IgD-negative memory B cell (primary cell): Measurements from ENCODE around the gene FABP6. TPM values are rescaled to one million over a fixed set of nuclear protein-coding genes. Genes with fewer than 3 reads are reported as not detected.

Experiments
- H3K27ac Mint-ChIP-seq, 3 donors: one replicate each; pipeline ENCODE4 v1.8.0; 2020 to 2022; ENCODE audit warnings: mild to moderate bottlenecking in 3 of 3, mixed read lengths in 3 of 3, moderate library complexity in 1 of 3
- H3K27me3 Mint-ChIP-seq: one replicate; pipeline ENCODE4 v1.8.0; 2021; ENCODE audit warnings: mixed read lengths
- H3K36me3 Mint-ChIP-seq: one replicate; pipeline ENCODE4 v1.8.0; 2020; ENCODE audit warnings: mild to moderate bottlenecking, mixed read lengths
- H3K4me1 Mint-ChIP-seq, 3 donors: one replicate each; pipeline ENCODE4 v1.8.0; 2020 to 2022; ENCODE audit warnings: mixed read lengths in 3 of 3, mild to moderate bottlenecking in 1 of 3
- H3K4me3 Mint-ChIP-seq, 4 donors: one replicate each; pipeline ENCODE4 v1.8.0; 2020 to 2022; ENCODE audit warnings: mild to moderate bottlenecking in 4 of 4, mixed read lengths in 4 of 4, moderate library complexity in 3 of 4
- H3K9me3 Mint-ChIP-seq, 3 donors: one replicate each; pipeline ENCODE4 v1.8.0; 2020 to 2021; ENCODE audit warnings: mixed read lengths in 3 of 3, mild to moderate bottlenecking in 1 of 3
- polyA plus RNA-seq: library from polyadenylated mRNA; unstranded; fragments of 300-500 nt; fragmentation: Illumina TruSeq; gene quantifications from one replicate; pipeline ENCODE4 v1.2.3, GENCODE V29; 2021

Gene FABP6
- polyA plus RNA-seq, 1 donor from 2014 or later: not detected

DNA sequence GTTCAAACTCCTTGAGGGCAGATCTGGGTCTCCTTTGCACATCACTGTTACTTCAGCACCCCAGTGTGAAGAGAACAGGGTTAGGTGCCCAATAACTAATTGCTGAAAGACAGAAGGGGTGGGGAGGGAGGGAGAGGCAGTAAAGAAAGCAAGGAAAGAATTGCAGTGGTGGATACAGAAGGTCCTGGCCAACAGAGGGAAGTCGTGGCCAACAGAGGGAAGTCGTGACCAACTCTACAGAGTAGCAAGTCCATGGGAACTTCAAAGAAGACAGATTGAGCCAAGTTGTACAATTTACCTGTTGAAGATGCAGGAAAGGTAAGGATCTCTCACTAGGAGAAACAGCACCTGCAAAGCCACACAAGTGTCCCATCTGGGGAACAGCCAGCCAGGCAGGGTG, 56.0 kb downstream of the FABP6 start:
- H3K27ac Mint-ChIP-seq: no peak overlapping the region
- no peak overlapping the region for H3K4me3 Mint-ChIP-seq
- peaks cover 0 to 4% (median 0%) of the 10 kb centered on the region in 3 donors for H3K9me3 Mint-ChIP-seq
- H3K27me3 Mint-ChIP-seq: peaks cover 12% of the 10 kb centered on the region
- no peaks in the 10 kb centered on the region for H3K36me3 Mint-ChIP-seq
- no peaks in the 10 kb centered on the region for H3K4me1 Mint-ChIP-seq

DNA sequence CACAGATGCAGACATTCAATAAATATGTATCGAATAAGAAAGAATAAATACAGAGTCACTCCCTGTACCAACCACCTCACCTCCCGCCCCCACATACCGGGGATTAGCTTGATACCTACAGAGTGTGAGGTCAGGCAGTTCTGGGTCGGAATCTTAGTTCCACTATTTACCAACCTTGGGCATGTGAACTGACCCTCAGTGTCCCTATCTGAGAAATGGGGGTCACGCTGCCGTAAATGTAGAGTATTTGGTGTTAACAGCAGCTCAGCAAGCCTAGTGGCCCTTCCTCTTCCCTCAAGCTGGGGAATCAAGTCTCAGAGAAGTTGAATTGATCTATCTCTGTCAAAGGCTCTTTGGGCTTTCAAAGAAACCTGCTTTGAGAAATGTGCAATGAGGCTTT, 57.6 kb downstream of the FABP6 start:
- no peak overlapping the region for H3K4me3 Mint-ChIP-seq
- peaks cover 0 to 1% (median 0%) of the 10 kb centered on the region in 3 donors for H3K4me1 Mint-ChIP-seq
- no peak overlapping the region for H3K27ac Mint-ChIP-seq
- H3K9me3 Mint-ChIP-seq: peaks cover 0 to 4% (median 0%) of the 10 kb centered on the region in 3 donors
- no peaks in the 10 kb centered on the region for H3K36me3 Mint-ChIP-seq
- peaks cover 12% of the 10 kb centered on the region for H3K27me3 Mint-ChIP-seq

DNA sequence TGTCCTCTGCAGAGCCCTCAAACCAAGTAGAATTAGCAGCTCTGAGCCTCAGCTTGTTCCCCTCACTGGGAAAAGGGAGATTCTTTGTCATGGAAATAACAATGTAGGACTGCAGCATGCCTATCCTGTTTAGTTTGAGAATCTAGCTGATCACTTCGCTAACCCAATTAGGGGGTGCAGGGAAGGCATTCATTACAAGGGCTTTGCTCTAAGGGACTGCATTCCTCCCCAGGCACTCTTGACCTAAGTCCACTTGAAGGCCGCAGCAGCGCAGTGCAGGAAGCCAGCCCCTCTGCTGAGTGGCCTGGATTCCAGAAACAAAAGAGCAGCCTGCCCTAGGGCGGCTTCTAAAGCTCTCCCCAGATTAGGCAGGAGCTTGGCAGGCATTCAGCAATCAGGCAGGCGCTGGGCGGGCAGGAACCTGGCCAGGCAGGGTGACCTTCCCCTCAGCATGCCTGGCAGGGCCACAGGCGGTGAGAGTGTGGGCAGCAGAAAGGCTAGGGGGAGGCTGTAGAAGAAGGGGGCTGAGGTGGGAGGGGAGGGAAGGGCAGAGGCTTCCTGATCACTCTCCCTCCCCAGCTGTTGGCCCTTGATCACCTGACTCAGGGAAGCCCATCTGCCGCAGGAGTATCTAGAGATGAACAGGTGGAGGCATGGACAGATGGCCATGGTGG, 58.2 kb downstream of the FABP6 start:
- no peak overlapping the region for H3K4me3 Mint-ChIP-seq
- H3K27ac Mint-ChIP-seq: no peak overlapping the region
- peaks cover 12% of the 10 kb centered on the region for H3K27me3 Mint-ChIP-seq
- H3K4me1 Mint-ChIP-seq: peaks cover 0 to 2% (median 0%) of the 10 kb centered on the region in 3 donors
- peaks cover 0 to 4% (median 0%) of the 10 kb centered on the region in 3 donors for H3K9me3 Mint-ChIP-seq
- no peaks in the 10 kb centered on the region for H3K36me3 Mint-ChIP-seq

Other genes with a start within 250 kb of the FABP6 start
- 80.0 TPM for gene TTC1, start 220.4 kb upstream of the FABP6 start, polyA plus RNA-seq
- gene PWWP2A, start 110.1 kb upstream of the FABP6 start, polyA plus RNA-seq: 30.5 TPM
- not detected for gene CCNJL, start 83.1 kb downstream of the FABP6 start, polyA plus RNA-seq
- not detected for gene C1QTNF2, start 141.1 kb downstream of the FABP6 start, polyA plus RNA-seq
- gene FAM200C, start 170.5 kb downstream of the FABP6 start, polyA plus RNA-seq: 0.64 TPM
- gene SLU7, start 189.6 kb downstream of the FABP6 start, polyA plus RNA-seq: 96.2 TPM
- 19.1 TPM for gene PTTG1, start 192.3 kb downstream of the FABP6 start, polyA plus RNA-seq